ENCODE measurements around the gene SLC50A1. TPM values are rescaled to one million over a fixed set of nuclear protein-coding genes. Genes with fewer than 3 reads are reported as not detected.

Gene SLC50A1
- total RNA-seq, 1 donor from 2014 or later: 37.7 TPM

DNA sequence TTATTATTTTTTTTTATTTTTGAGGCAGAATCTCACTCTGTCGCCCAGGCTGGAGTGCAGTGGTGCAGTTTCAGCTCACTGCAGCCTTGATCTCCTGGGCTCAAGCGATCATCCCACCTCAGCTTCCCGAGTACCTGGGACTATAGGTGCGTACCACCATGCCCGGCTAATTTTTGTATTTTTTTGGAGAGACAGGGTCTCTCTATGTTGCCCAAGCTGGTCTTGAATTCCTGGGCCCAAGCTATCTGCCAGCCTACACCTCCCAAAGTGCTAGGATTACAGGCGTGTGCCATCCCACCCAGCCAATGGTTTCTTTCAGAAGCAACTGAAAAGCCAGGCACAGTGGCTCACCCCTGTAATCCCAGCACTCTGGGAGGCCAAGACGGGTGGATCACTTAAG is 35.2 kb downstream of the SLC50A1 start:
- DNase-seq (ENCODE audit: low read depth): no peak
- TF ChIP-seq CTCF (conservative IDR thresholded peaks at IDR 0.05; ENCODE audit: low read depth, low read length): no peak

GRCh38 chr1:155171836-155172731 is 36.4 kb downstream of the SLC50A1 start:
- no peak for DNase-seq (ENCODE audit: low read depth)
- peak overlapping the region; percentile 80 for H3K4me3 ChIP-seq (ENCODE audit: low read depth, low read length)
- TF ChIP-seq CTCF (conservative IDR thresholded peaks at IDR 0.05; ENCODE audit: low read depth, low read length): no peak

More for the DNA sequence above, 35.2 kb downstream of the SLC50A1 start:
- no peak overlapping the region for H3K4me3 ChIP-seq (ENCODE audit: low read depth, low read length)

DNA sequence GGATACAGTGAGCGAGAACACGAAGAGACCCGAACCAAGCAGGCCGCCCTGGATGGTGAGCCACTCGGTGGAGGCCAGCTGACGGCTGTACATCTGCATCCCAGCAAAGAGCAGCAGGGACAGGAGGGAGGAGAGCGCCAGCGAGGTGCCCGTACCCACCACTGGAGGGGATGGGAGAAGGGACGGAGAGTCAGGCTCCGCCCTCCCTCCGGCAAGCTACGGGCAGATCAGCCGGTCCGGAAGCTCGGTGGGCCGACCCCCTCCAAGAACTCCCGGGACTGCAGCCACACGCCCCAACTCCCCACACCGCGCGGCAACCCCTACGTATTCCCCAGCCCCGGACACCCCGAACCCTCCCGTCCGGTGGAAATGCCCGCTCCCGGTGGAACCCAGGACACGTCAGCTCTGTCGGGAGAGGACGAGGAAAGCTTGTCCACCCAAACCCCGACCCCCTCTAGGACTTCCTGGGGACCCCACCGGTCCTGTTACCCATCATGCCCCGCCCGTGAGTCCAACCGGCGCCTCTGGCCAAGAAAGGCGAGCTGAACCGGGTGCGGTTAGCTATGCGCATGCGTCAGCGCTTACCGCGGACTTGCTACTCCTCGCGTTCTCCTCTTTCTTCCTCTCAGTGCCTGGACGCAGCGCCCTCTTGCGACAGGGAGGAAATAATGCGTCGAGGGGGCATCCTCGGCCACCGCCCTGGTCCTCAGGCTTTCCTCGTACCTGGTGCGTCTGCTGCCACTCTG is 37.3 kb downstream of the SLC50A1 start, which contains the start of gene KRTCAP2:
KRTCAP2 (minus strand) TSS at position 573 of the 746 bp plus-strand sequence; CDS start at position 493, 80 bp downstream.
- DNase-seq (ENCODE audit: low read depth): no peak
- H3K4me3 ChIP-seq (ENCODE audit: low read depth, low read length): peak within 1 kb of the TSS; percentile 80
- TF ChIP-seq CTCF (conservative IDR thresholded peaks at IDR 0.05; ENCODE audit: low read depth, low read length): peak; percentile 88

- DNase-seq (ENCODE audit: low read depth): no peak
- no peak for TF ChIP-seq CTCF (conservative IDR thresholded peaks at IDR 0.05; ENCODE audit: low read depth, low read length)
- H3K4me3 ChIP-seq (ENCODE audit: low read depth, low read length): peak within 1 kb of the TSS; percentile 80
Measured at GRCh38 chr1:155173478-155174323, 38.0 kb downstream of the SLC50A1 start, which contains the start of gene TRIM46. TRIM46 (plus strand) TSS chr1:155173849; CDS start chr1:155173967, 118 bp downstream.

- peak overlapping the region; percentile 80 for H3K4me3 ChIP-seq (ENCODE audit: low read depth, low read length)
- DNase-seq (ENCODE audit: low read depth): no peak
- no peak for TF ChIP-seq CTCF (conservative IDR thresholded peaks at IDR 0.05; ENCODE audit: low read depth, low read length)
Measured at GRCh38 chr1:155174324-155175280, 39.0 kb downstream of the SLC50A1 start.
